SK-N-SH treated with all-trans-retinoic acid at 6 μM for 48 hours (cell line): ENCODE results near the gene DYSF.

Experiments
- ATAC-seq: fragments of 200-7000 bp; cut with Tn5 transposase; 3 replicates; pipeline ENCODE4 v1.9.1; 2020; ENCODE audit warnings: mild to moderate bottlenecking, moderate library complexity
- ARNTL ChIP-seq: fragments of 450-650 bp; formaldehyde crosslinking; IDR thresholded peaks from 2 replicates; pipeline ENCODE4 v1.5.0; 2020; ENCODE audit warnings: low read depth, mild to moderate bottlenecking, moderate library complexity, borderline replicate concordance
- BACH2 ChIP-seq: fragments of 250-450 bp; sonication (Bioruptor Pico); IDR thresholded peaks from 2 replicates; pipeline ENCODE4 v1.9.0; 2021; ENCODE audit warnings: mild to moderate bottlenecking, borderline replicate concordance
- CSDC2 ChIP-seq: fragments of 250-450 bp; sonication (Bioruptor Pico); IDR thresholded peaks from 2 replicates; pipeline ENCODE4 v1.5.0; 2020; ENCODE audit warnings: mild to moderate bottlenecking, moderate library complexity
- ESRRG ChIP-seq: fragments of 250-450 bp; sonication (Bioruptor Pico); IDR thresholded peaks from 2 replicates; pipeline ENCODE4 v1.6.1; 2021; ENCODE audit warnings: mild to moderate bottlenecking
- GLIS3 ChIP-seq: fragments of 250-450 bp; sonication (Bioruptor Pico); IDR thresholded peaks from 2 replicates; pipeline ENCODE4 v1.5.0; 2020; ENCODE audit warnings: mild to moderate bottlenecking, moderate library complexity
- ISL1 ChIP-seq: fragments of 250-450 bp; sonication (Bioruptor Pico); IDR thresholded peaks from 2 replicates; pipeline ENCODE4 v2.1.2; 2022; ENCODE audit warnings: mild to moderate bottlenecking, moderate library complexity
- OSR1 ChIP-seq: fragments of 250-450 bp; sonication (Bioruptor Pico); IDR thresholded peaks from 2 replicates; pipeline ENCODE4 v1.8.0; 2022; ENCODE audit warnings: moderate library complexity, mild to moderate bottlenecking, inconsistent platforms
- PPARA ChIP-seq: fragments of 250-450 bp; sonication (Bioruptor Pico); IDR thresholded peaks from 2 replicates; pipeline ENCODE4 v1.5.0; 2020; ENCODE audit warnings: mild to moderate bottlenecking, borderline replicate concordance
- RARB ChIP-seq: fragments of 250-450 bp; sonication (Bioruptor Pico); IDR thresholded peaks from 2 replicates; pipeline ENCODE4 v1.8.0; 2021; ENCODE audit warnings: mild to moderate bottlenecking, moderate library complexity
- SNAI2 ChIP-seq: fragments of 250-450 bp; sonication (Bioruptor Pico); IDR thresholded peaks from 2 replicates; pipeline ENCODE4 v1.5.0; 2020; ENCODE audit warnings: mild to moderate bottlenecking, moderate library complexity
- TCF4 ChIP-seq: fragments of 250-450 bp; sonication (Bioruptor Pico); IDR thresholded peaks from 2 replicates; pipeline ENCODE4 v1.8.0; 2021; ENCODE audit warnings: mild to moderate bottlenecking, moderate library complexity, borderline replicate concordance
- TOX ChIP-seq: fragments of 250-450 bp; sonication (Bioruptor Pico); IDR thresholded peaks from 2 replicates; pipeline ENCODE4 v1.8.0; 2021; ENCODE audit warnings: mild to moderate bottlenecking, moderate library complexity, borderline replicate concordance
- ZC3H10 ChIP-seq: fragments of 250-450 bp; sonication (Bioruptor Pico); IDR thresholded peaks from 2 replicates; pipeline ENCODE4 v1.5.1; 2021; ENCODE audit warnings: mild to moderate bottlenecking, moderate library complexity
- ZFP3 ChIP-seq: fragments of 250-450 bp; sonication (Bioruptor Pico); IDR thresholded peaks from 2 replicates; pipeline ENCODE4 v1.5.0; 2020; ENCODE audit warnings: mild to moderate bottlenecking, moderate library complexity
- ZFP30 ChIP-seq: fragments of 450-650 bp; formaldehyde crosslinking; IDR thresholded peaks from 2 replicates; pipeline ENCODE4 v1.5.0; 2022; ENCODE audit warnings: mild to moderate bottlenecking, moderate library complexity
- ZNF565 ChIP-seq: fragments of 450-650 bp; formaldehyde crosslinking; conservative IDR thresholded peaks from 2 replicates; pipeline ENCODE4 v1.5.0; 2020; ENCODE audit warnings: low read depth, mild to moderate bottlenecking, moderate library complexity
- ZNF70 ChIP-seq: fragments of 450-650 bp; formaldehyde crosslinking; IDR thresholded peaks from 2 replicates; pipeline ENCODE4 v1.5.0; 2020; ENCODE audit warnings: mild to moderate bottlenecking, moderate library complexity
- ZNF8 ChIP-seq: fragments of 450-650 bp; formaldehyde crosslinking; IDR thresholded peaks from 2 replicates; pipeline ENCODE4 v1.5.0; 2020; ENCODE audit warnings: mild to moderate bottlenecking, moderate library complexity
- TF ChIP-seq, protein P1 (sequence below): fragments of 250-450 bp; sonication (Bioruptor Pico); IDR thresholded peaks from 2 replicates; pipeline ENCODE4 v1.8.0; 2020; ENCODE audit warnings: mild to moderate bottlenecking, moderate library complexity, borderline replicate concordance
- TF ChIP-seq, protein P2 (sequence below): fragments of 250-450 bp; sonication (Bioruptor Pico); IDR thresholded peaks from 2 replicates; pipeline ENCODE4 v1.5.1; 2021; ENCODE audit warnings: mild to moderate bottlenecking, moderate library complexity
- TF ChIP-seq, protein P3 (sequence below): fragments of 250-450 bp; sonication (Bioruptor Pico); IDR thresholded peaks from 2 replicates; pipeline ENCODE4 v1.8.0; 2021; ENCODE audit warnings: low read depth, mild to moderate bottlenecking, moderate library complexity, borderline replicate concordance
- TF ChIP-seq, protein P4 (sequence below): fragments of 250-450 bp; sonication (Bioruptor Pico); IDR thresholded peaks from 2 replicates; pipeline ENCODE4 v1.5.1; 2020; ENCODE audit warnings: low read depth, mild to moderate bottlenecking, moderate library complexity
- TF ChIP-seq, protein P5 (sequence below): fragments of 250-450 bp; sonication (Bioruptor Pico); IDR thresholded peaks from 2 replicates; pipeline ENCODE4 v1.5.0; 2020; ENCODE audit warnings: mild to moderate bottlenecking, moderate library complexity

The DYSF gene

DNA sequence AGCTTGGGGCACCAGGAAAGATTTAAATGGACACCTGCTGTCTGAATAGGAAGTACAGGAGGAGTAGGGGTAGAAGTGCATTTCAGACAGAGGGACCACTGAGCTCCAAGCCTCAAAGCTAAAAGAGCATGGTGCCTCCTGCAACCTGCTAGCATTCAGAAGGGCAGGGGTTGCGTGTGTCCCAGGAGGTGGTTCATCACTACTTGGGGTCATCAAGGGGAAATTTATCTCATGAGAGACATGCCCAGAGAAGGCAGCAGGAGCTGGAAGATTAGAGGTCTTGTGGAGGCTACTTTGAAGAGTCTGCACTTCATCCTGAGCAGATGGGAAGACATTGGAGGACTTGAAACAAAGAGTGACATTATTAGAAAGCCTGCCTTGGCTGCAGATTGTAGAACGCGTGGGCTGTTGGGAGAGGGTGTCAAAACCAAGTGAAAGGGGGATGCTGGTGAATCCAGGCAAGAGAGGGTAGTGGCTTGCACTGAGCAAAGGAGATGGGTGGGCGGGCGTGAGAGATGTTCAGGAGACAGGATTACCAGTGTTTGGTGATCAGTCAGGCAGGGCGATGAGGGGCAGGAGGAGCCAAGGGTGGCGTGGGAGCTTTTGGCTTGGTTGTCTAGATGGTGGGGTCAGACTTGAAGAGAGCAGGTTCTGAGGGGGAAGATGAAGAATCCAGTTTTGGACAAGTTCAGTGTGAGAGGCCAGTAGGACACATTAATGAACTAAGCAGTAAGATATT is 154.0 kb downstream of the DYSF start:
- ATAC-seq, result no peak
- TF ChIP-seq, protein P1, sequence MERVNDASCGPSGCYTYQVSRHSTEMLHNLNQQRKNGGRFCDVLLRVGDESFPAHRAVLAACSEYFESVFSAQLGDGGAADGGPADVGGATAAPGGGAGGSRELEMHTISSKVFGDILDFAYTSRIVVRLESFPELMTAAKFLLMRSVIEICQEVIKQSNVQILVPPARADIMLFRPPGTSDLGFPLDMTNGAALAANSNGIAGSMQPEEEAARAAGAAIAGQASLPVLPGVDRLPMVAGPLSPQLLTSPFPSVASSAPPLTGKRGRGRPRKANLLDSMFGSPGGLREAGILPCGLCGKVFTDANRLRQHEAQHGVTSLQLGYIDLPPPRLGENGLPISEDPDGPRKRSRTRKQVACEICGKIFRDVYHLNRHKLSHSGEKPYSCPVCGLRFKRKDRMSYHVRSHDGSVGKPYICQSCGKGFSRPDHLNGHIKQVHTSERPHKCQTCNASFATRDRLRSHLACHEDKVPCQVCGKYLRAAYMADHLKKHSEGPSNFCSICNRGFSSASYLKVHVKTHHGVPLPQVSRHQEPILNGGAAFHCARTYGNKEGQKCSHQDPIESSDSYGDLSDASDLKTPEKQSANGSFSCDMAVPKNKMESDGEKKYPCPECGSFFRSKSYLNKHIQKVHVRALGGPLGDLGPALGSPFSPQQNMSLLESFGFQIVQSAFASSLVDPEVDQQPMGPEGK (CRISPR knock-in tag), result no peak
- TF ChIP-seq ZNF8 (CRISPR knock-in tag), result no peak
- no peak for TF ChIP-seq ISL1 (CRISPR knock-in tag)
- TF ChIP-seq ZNF70 (CRISPR knock-in tag), result no peak
- TF ChIP-seq ARNTL (CRISPR knock-in tag), result no peak
- no peak for TF ChIP-seq OSR1 (CRISPR knock-in tag)
- no peak for TF ChIP-seq ZC3H10 (CRISPR knock-in tag)
- TF ChIP-seq RARB, result no peak
- no peak for TF ChIP-seq CSDC2 (CRISPR knock-in tag)
- no peak for TF ChIP-seq ESRRG (CRISPR knock-in tag)
- TF ChIP-seq BACH2 (CRISPR knock-in tag), result no peak
- TF ChIP-seq, protein P2, sequence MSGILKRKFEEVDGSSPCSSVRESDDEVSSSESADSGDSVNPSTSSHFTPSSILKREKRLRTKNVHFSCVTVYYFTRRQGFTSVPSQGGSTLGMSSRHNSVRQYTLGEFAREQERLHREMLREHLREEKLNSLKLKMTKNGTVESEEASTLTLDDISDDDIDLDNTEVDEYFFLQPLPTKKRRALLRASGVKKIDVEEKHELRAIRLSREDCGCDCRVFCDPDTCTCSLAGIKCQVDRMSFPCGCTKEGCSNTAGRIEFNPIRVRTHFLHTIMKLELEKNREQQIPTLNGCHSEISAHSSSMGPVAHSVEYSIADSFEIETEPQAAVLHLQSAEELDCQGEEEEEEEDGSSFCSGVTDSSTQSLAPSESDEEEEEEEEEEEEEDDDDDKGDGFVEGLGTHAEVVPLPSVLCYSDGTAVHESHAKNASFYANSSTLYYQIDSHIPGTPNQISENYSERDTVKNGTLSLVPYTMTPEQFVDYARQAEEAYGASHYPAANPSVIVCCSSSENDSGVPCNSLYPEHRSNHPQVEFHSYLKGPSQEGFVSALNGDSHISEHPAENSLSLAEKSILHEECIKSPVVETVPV, result no peak
- TF ChIP-seq GLIS3 (CRISPR knock-in tag), result no peak
- no peak for TF ChIP-seq ZFP3 (CRISPR knock-in tag)
- TF ChIP-seq, protein P3, sequence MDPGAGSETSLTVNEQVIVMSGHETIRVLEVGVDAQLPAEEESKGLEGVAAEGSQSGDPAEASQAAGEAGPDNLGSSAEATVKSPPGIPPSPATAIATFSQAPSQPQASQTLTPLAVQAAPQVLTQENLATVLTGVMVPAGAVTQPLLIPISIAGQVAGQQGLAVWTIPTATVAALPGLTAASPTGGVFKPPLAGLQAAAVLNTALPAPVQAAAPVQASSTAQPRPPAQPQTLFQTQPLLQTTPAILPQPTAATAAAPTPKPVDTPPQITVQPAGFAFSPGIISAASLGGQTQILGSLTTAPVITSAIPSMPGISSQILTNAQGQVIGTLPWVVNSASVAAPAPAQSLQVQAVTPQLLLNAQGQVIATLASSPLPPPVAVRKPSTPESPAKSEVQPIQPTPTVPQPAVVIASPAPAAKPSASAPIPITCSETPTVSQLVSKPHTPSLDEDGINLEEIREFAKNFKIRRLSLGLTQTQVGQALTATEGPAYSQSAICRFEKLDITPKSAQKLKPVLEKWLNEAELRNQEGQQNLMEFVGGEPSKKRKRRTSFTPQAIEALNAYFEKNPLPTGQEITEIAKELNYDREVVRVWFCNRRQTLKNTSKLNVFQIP (CRISPR knock-in tag), result no peak
- no peak for TF ChIP-seq TCF4

DNA sequence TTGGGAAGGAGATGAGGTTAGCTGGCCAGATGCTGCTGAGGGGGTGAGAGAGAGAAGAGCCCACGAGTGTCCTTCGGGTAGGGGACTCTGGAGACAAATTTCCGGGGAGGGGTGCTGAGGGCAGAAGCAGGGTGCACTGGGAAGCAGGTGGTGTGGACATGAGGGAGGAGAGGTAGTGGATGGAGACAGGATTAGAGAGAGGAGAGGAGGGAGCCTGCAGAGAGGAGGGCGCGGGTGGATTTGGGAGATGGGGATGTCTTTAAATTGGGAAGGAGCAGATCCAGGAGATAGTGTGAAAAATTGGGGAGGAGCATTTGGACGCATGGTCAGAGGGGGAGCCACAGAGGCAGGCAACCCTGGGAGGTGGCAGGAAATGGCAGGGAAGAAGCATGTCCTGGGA is 154.7 kb downstream of the DYSF start:
- TF ChIP-seq RARB (no peak), TCF4 (no peak), ZNF565 (no peak), OSR1 (CRISPR knock-in tag) (no peak), CSDC2 (CRISPR knock-in tag) (no peak), TOX (CRISPR knock-in tag) (no peak)
- TF ChIP-seq, all 23 proteins: peak for 0
- ATAC-seq, result no peak

DNA sequence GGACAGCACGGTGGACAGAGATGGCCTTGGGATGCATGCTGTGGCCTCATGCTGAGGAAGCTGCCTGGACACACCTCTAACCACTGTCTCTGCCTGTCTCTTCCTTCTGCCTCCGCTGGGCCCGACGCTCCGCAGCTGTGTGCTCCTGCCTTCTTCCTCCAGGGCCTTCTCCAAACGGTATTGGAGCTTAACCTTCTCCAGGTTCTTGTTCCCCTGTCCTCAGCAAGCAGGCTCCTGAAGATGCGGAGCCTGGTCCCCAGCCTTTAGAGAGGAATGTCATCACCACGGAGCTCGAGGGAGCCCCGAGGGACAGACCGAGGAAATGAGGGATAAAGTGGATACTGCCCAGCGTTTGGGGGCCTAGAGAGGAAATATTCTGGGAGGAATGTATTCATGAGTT is 155.1 kb downstream of the DYSF start:
- TF ChIP-seq, protein P4, sequence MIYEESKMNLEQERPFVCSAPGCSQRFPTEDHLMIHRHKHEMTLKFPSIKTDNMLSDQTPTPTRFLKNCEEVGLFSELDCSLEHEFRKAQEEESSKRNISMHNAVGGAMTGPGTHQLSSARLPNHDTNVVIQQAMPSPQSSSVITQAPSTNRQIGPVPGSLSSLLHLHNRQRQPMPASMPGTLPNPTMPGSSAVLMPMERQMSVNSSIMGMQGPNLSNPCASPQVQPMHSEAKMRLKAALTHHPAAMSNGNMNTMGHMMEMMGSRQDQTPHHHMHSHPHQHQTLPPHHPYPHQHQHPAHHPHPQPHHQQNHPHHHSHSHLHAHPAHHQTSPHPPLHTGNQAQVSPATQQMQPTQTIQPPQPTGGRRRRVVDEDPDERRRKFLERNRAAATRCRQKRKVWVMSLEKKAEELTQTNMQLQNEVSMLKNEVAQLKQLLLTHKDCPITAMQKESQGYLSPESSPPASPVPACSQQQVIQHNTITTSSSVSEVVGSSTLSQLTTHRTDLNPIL (CRISPR knock-in tag), result no peak
- TF ChIP-seq GLIS3 (CRISPR knock-in tag) (no peak), ISL1 (CRISPR knock-in tag) (no peak), OSR1 (CRISPR knock-in tag) (no peak), ZNF70 (CRISPR knock-in tag) (no peak), BACH2 (CRISPR knock-in tag) (no peak), SNAI2 (no peak), RARB (no peak), ZC3H10 (CRISPR knock-in tag) (no peak), TOX (CRISPR knock-in tag) (no peak), CSDC2 (CRISPR knock-in tag) (no peak), PPARA (CRISPR knock-in tag) (no peak), ESRRG (CRISPR knock-in tag) (no peak), ZNF8 (CRISPR knock-in tag) (no peak), ZFP30 (CRISPR knock-in tag) (no peak), TCF4 (no peak)
- TF ChIP-seq, protein P2, result no peak
- TF ChIP-seq, protein P1 (CRISPR knock-in tag), result no peak
- TF ChIP-seq, protein P5, sequence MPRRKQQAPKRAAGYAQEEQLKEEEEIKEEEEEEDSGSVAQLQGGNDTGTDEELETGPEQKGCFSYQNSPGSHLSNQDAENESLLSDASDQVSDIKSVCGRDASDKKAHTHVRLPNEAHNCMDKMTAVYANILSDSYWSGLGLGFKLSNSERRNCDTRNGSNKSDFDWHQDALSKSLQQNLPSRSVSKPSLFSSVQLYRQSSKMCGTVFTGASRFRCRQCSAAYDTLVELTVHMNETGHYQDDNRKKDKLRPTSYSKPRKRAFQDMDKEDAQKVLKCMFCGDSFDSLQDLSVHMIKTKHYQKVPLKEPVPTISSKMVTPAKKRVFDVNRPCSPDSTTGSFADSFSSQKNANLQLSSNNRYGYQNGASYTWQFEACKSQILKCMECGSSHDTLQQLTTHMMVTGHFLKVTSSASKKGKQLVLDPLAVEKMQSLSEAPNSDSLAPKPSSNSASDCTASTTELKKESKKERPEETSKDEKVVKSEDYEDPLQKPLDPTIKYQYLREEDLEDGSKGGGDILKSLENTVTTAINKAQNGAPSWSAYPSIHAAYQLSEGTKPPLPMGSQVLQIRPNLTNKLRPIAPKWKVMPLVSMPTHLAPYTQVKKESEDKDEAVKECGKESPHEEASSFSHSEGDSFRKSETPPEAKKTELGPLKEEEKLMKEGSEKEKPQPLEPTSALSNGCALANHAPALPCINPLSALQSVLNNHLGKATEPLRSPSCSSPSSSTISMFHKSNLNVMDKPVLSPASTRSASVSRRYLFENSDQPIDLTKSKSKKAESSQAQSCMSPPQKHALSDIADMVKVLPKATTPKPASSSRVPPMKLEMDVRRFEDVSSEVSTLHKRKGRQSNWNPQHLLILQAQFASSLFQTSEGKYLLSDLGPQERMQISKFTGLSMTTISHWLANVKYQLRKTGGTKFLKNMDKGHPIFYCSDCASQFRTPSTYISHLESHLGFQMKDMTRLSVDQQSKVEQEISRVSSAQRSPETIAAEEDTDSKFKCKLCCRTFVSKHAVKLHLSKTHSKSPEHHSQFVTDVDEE (CRISPR knock-in tag), result no peak
- no peak for ATAC-seq
